MM.1S (cell line): Measurements from ENCODE around the gene SLC38A8.

Experiments
- EZH2 ChIP-seq: fragments of 300-600 bp; sonication (generic); optimal IDR thresholded peaks from 2 replicates; pipeline ENCODE3; 2017; ENCODE audit warnings: low read depth, mild to moderate bottlenecking, antibody characterized with exemption, low read length, mixed read lengths
- EZH2phosphoT487 ChIP-seq: fragments of 300-600 bp; sonication (generic); IDR thresholded peaks from 2 replicates; pipeline ENCODE4 v1.6.1; 2018; ENCODE audit warnings: antibody characterized with exemption, low read length
- TF ChIP-seq, protein P1 (sequence below): fragments of 300-600 bp; sonication (generic); IDR thresholded peaks from 2 replicates; pipeline ENCODE4 v1.5.1; 2016; ENCODE audit warnings: antibody characterized with exemption, low read length, mixed read lengths

DNA sequence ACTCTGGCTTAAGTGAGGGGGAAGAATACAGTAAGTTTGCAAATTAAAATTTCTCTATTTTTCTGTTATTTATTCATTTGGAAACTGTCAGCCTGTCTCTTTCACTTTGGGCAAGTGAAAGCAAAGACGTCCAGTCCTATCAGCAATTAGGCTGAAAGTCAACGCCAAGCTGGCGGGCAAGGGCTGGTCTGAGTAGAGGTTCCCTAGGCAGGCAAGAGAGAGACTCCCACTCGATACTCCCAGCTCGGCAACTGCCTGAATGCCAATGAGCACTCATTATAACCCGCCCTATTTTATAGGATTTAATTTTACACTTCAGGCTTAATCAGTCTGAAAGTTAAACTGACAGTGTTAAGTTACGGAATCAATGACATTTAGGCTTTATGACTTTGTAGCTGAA, 14.3 kb upstream of the SLC38A8 start:
- TF ChIP-seq, protein P1, sequence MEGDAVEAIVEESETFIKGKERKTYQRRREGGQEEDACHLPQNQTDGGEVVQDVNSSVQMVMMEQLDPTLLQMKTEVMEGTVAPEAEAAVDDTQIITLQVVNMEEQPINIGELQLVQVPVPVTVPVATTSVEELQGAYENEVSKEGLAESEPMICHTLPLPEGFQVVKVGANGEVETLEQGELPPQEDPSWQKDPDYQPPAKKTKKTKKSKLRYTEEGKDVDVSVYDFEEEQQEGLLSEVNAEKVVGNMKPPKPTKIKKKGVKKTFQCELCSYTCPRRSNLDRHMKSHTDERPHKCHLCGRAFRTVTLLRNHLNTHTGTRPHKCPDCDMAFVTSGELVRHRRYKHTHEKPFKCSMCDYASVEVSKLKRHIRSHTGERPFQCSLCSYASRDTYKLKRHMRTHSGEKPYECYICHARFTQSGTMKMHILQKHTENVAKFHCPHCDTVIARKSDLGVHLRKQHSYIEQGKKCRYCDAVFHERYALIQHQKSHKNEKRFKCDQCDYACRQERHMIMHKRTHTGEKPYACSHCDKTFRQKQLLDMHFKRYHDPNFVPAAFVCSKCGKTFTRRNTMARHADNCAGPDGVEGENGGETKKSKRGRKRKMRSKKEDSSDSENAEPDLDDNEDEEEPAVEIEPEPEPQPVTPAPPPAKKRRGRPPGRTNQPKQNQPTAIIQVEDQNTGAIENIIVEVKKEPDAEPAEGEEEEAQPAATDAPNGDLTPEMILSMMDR = no peak
- TF ChIP-seq EZH2 = no peak
- TF ChIP-seq EZH2phosphoT487 = no peak
